ENCODE data around the gene MACROD2.

MACROD2 gene

DNA sequence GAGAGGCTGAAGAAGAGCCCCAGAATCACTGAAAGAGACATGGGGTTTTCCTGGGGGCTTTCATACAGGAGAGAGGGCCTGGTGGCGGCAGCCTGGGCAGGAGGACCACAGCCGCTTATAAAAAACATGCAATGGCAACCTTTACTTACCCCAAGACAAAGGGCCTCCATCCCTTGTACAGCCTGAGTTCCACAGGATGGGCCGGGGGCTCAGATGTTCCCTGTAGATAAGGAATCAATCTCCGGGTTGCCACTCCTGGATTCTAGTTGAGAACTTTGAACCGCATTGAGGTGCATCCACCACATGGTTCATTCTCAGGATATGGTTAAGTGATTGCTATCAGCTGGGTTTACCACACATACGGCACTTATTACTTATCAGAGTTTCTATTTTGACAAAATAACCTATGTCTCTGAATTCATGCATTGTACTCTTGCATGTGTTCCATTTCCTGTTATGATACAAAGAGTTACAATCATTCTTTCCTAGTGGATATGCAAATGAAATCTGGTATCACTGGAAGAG is 1900.3 kb downstream of the MACROD2 start:
- ATAC-seq, result no peak
- TF ChIP-seq TOX (CRISPR knock-in tag; IDR thresholded peaks at IDR 0.05; ENCODE audit: borderline replicate concordance), result no peak
- TF ChIP-seq ESRRG (CRISPR knock-in tag; IDR thresholded peaks at IDR 0.05), result no peak
- TF ChIP-seq SNAI2 (CRISPR knock-in tag; IDR thresholded peaks at IDR 0.05), result no peak
- no peak for TF ChIP-seq ZNF565 (CRISPR knock-in tag; conservative IDR thresholded peaks at IDR 0.05; ENCODE audit: low read depth)
- no peak for TF ChIP-seq ZFP30 (CRISPR knock-in tag; IDR thresholded peaks at IDR 0.05)
- TF ChIP-seq, protein P1, sequence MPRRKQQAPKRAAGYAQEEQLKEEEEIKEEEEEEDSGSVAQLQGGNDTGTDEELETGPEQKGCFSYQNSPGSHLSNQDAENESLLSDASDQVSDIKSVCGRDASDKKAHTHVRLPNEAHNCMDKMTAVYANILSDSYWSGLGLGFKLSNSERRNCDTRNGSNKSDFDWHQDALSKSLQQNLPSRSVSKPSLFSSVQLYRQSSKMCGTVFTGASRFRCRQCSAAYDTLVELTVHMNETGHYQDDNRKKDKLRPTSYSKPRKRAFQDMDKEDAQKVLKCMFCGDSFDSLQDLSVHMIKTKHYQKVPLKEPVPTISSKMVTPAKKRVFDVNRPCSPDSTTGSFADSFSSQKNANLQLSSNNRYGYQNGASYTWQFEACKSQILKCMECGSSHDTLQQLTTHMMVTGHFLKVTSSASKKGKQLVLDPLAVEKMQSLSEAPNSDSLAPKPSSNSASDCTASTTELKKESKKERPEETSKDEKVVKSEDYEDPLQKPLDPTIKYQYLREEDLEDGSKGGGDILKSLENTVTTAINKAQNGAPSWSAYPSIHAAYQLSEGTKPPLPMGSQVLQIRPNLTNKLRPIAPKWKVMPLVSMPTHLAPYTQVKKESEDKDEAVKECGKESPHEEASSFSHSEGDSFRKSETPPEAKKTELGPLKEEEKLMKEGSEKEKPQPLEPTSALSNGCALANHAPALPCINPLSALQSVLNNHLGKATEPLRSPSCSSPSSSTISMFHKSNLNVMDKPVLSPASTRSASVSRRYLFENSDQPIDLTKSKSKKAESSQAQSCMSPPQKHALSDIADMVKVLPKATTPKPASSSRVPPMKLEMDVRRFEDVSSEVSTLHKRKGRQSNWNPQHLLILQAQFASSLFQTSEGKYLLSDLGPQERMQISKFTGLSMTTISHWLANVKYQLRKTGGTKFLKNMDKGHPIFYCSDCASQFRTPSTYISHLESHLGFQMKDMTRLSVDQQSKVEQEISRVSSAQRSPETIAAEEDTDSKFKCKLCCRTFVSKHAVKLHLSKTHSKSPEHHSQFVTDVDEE (CRISPR knock-in tag; IDR thresholded peaks at IDR 0.05), result no peak
- no peak for TF ChIP-seq CSRNP3 (CRISPR knock-in tag; IDR thresholded peaks at IDR 0.05)
- TF ChIP-seq, protein P2, sequence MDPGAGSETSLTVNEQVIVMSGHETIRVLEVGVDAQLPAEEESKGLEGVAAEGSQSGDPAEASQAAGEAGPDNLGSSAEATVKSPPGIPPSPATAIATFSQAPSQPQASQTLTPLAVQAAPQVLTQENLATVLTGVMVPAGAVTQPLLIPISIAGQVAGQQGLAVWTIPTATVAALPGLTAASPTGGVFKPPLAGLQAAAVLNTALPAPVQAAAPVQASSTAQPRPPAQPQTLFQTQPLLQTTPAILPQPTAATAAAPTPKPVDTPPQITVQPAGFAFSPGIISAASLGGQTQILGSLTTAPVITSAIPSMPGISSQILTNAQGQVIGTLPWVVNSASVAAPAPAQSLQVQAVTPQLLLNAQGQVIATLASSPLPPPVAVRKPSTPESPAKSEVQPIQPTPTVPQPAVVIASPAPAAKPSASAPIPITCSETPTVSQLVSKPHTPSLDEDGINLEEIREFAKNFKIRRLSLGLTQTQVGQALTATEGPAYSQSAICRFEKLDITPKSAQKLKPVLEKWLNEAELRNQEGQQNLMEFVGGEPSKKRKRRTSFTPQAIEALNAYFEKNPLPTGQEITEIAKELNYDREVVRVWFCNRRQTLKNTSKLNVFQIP (CRISPR knock-in tag; IDR thresholded peaks at IDR 0.05; ENCODE audit: borderline replicate concordance, low read depth), result no peak
- TF ChIP-seq PATZ1 (CRISPR knock-in tag; IDR thresholded peaks at IDR 0.05; ENCODE audit: borderline replicate concordance), result no peak
- no peak for TF ChIP-seq CREB5 (CRISPR knock-in tag; IDR thresholded peaks at IDR 0.05; ENCODE audit: low read depth)
- no peak for TF ChIP-seq OSR1 (CRISPR knock-in tag; IDR thresholded peaks at IDR 0.05)
- TF ChIP-seq CSDC2 (CRISPR knock-in tag; IDR thresholded peaks at IDR 0.05), result no peak
- no peak for TF ChIP-seq ZNF8 (CRISPR knock-in tag; IDR thresholded peaks at IDR 0.05)
- TF ChIP-seq ZFP3 (CRISPR knock-in tag; IDR thresholded peaks at IDR 0.05), result no peak
- no peak for TF ChIP-seq RARB (CRISPR knock-in tag; IDR thresholded peaks at IDR 0.05)

GRCh38 chr20:15899967-15900366 is 1904.7 kb downstream of the MACROD2 start:
- ATAC-seq, result no peak
- TF ChIP-seq ZFP30 (CRISPR knock-in tag; IDR thresholded peaks at IDR 0.05), result no peak

DNA sequence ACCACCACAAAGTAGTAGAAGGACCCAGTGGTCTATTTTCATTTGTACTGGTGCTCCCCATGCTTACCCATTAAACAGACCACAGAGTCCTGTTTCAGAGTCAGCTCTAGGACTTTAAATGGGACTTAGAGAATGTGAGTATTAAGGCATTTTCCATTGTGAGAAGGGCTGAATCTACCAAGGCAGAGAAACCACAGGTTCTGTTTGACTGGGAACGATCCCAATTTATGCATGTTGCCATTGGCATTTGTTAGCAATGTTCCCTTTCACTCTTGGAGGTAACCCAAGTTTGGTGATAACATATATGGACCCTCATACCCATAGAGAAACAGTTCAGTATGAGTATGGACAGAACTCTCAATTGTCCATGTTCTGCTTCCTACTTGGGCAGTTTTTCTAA is 1905.1 kb downstream of the MACROD2 start:
- TF ChIP-seq ZFP3 (CRISPR knock-in tag; IDR thresholded peaks at IDR 0.05) (no peak), ZNF8 (CRISPR knock-in tag; IDR thresholded peaks at IDR 0.05) (no peak), RARB (CRISPR knock-in tag; IDR thresholded peaks at IDR 0.05) (no peak), ISL1 (CRISPR knock-in tag; IDR thresholded peaks at IDR 0.05) (no peak), PATZ1 (CRISPR knock-in tag; IDR thresholded peaks at IDR 0.05; ENCODE audit: borderline replicate concordance) (no peak), GLIS3 (CRISPR knock-in tag; IDR thresholded peaks at IDR 0.05) (no peak), CSDC2 (CRISPR knock-in tag; IDR thresholded peaks at IDR 0.05) (no peak), ZNF565 (CRISPR knock-in tag; conservative IDR thresholded peaks at IDR 0.05; ENCODE audit: low read depth) (no peak), TCF4 (CRISPR knock-in tag; IDR thresholded peaks at IDR 0.05; ENCODE audit: borderline replicate concordance) (no peak), PPARA (CRISPR knock-in tag; IDR thresholded peaks at IDR 0.05; ENCODE audit: borderline replicate concordance) (no peak), ARNTL (CRISPR knock-in tag; IDR thresholded peaks at IDR 0.05; ENCODE audit: borderline replicate concordance, low read depth) (no peak), OSR1 (CRISPR knock-in tag; IDR thresholded peaks at IDR 0.05) (no peak), ZFP30 (CRISPR knock-in tag; IDR thresholded peaks at IDR 0.05) (no peak), ZC3H10 (CRISPR knock-in tag; IDR thresholded peaks at IDR 0.05) (no peak), ZNF70 (CRISPR knock-in tag; IDR thresholded peaks at IDR 0.05) (no peak), BACH2 (CRISPR knock-in tag; IDR thresholded peaks at IDR 0.05; ENCODE audit: borderline replicate concordance) (no peak)
- no peak for ATAC-seq
